ENCODE measurements around the gene EN2.

EN2 gene

DNA sequence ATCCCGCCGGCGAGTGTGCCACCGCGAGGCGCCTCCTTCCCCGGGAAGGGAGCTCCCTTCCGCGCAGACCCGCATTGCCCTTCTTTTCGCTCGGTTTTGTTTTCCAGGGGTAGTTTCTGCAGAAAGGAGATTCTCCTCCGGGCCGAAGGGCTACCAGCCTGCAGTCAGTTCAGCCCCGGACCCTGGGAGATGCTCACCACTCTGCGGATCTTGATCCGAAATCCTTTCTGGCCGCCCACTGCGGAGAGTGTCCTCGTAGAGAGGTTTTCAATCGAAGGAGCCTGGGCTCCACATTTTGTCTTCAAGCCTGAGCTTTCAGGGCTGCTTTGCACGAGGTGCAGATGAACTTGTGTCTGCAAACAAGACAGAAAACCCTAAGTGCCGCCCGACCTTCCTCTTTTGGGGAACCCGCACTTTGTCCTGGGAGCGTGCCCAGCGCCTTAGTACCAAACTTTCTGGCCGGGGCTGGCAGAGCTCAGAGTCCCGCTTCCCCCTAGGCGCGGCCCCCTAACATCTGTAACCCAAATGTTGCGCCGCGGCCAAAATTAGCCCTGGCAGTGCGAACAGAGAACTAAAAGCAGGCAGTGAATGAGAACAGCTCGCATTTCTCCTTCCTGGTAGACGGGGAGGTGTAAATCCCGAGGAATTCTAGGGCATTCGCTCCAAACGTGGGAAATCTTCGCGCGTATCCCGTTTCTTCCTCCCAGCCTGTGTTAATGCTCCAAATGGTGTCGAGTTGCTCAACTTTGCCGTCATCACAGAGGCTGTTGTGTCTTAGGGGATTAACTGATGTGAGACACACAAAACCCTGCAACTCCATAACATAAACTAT is 6.7 kb upstream of the EN2 start:
- Histone ChIP-seq H3K4me3 (IDR thresholded peaks at IDR 0.05; ENCODE audit: insufficient read depth, low read depth, low read length) (no peak overlapping the region), H3K4me2 (no peak overlapping the region), H4K20me1 (ENCODE audit: insufficient read depth) (no peaks in the 10 kb centered on the region), H2AFZ (ENCODE audit: low read depth) (no peak overlapping the region), H3K9ac (no peak overlapping the region), H3K4me1 (ENCODE audit: low read depth, poor library complexity, severe bottlenecking) (no peaks in the 10 kb centered on the region), H3K27ac (no peak overlapping the region), H3K36me3 (ENCODE audit: insufficient read depth) (no peaks in the 10 kb centered on the region), H3K79me2 (ENCODE audit: insufficient read depth, low read depth) (no peaks in the 10 kb centered on the region), H3K27me3 (ENCODE audit: insufficient read depth, low read depth) (peaks cover 33% of the 10 kb centered on the region)
- TF ChIP-seq, protein P1, sequence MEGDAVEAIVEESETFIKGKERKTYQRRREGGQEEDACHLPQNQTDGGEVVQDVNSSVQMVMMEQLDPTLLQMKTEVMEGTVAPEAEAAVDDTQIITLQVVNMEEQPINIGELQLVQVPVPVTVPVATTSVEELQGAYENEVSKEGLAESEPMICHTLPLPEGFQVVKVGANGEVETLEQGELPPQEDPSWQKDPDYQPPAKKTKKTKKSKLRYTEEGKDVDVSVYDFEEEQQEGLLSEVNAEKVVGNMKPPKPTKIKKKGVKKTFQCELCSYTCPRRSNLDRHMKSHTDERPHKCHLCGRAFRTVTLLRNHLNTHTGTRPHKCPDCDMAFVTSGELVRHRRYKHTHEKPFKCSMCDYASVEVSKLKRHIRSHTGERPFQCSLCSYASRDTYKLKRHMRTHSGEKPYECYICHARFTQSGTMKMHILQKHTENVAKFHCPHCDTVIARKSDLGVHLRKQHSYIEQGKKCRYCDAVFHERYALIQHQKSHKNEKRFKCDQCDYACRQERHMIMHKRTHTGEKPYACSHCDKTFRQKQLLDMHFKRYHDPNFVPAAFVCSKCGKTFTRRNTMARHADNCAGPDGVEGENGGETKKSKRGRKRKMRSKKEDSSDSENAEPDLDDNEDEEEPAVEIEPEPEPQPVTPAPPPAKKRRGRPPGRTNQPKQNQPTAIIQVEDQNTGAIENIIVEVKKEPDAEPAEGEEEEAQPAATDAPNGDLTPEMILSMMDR (conservative IDR thresholded peaks at IDR 0.05; ENCODE audit: low read depth, low read length), result no peak

- no peak overlapping the region for H3K4me2 ChIP-seq
- H3K4me3 ChIP-seq (IDR thresholded peaks at IDR 0.05; ENCODE audit: insufficient read depth, low read depth, low read length), result no peak overlapping the region
- no peak overlapping the region for H3K9ac ChIP-seq
- peaks cover 36% of the 10 kb centered on the region for H3K27me3 ChIP-seq (ENCODE audit: insufficient read depth, low read depth)
- H3K36me3 ChIP-seq (ENCODE audit: insufficient read depth), result no peaks in the 10 kb centered on the region
- no peaks in the 10 kb centered on the region for H3K79me2 ChIP-seq (ENCODE audit: insufficient read depth, low read depth)
- TF ChIP-seq, protein P1 (conservative IDR thresholded peaks at IDR 0.05; ENCODE audit: low read depth, low read length), result no peak
- no peak overlapping the region for H2AFZ ChIP-seq (ENCODE audit: low read depth)
- no peak overlapping the region for H3K27ac ChIP-seq
- no peaks in the 10 kb centered on the region for H3K4me1 ChIP-seq (ENCODE audit: low read depth, poor library complexity, severe bottlenecking)
- no peaks in the 10 kb centered on the region for H4K20me1 ChIP-seq (ENCODE audit: insufficient read depth)
Observed at GRCh38 chr7:155451840-155452239, 6.1 kb upstream of the EN2 start.

DNA sequence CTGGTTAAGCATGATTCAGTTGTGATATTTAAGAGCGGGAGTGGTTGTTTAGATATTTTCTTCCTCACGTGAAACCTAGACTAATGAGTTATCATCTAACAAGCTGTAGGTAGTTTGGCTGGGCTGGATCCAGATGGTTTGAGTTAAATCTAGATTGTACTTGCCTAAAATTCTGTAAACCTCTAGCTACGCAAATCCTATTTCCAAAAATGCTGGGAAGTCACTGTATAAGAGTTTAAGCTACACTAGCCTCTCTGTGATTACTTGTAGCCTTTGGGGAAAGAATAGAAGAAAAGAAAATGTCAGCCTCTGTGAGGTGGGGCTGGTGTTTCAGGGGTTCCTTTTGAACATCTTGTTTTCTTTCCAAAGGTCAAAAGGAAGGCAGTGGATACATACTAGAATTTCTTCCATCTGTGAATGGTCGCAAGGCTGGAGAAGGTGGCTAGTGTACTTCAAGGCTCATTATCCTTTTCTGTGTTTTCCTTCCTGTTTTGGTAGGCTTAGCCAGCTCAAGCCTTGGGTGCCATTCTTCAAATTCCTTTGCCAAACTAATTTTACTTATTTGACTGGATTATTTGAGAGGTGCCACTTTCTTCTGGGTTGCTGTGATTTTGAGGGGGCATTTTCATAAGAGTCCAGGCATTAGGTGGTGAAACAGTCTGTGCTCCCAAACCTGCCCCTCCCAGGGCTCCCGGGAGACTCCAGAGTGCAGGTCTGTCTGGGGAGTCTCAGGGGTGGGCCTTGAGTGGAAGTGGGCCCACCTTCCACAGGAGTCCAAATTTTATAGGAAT is 5.2 kb upstream of the EN2 start:
- no peak overlapping the region for H2AFZ ChIP-seq (ENCODE audit: low read depth)
- H3K9ac ChIP-seq, result no peak overlapping the region
- no peaks in the 10 kb centered on the region for H3K36me3 ChIP-seq (ENCODE audit: insufficient read depth)
- no peaks in the 10 kb centered on the region for H3K79me2 ChIP-seq (ENCODE audit: insufficient read depth, low read depth)
- no peak overlapping the region for H3K4me2 ChIP-seq
- TF ChIP-seq, protein P1 (conservative IDR thresholded peaks at IDR 0.05; ENCODE audit: low read depth, low read length), result no peak
- no peak overlapping the region for H3K27ac ChIP-seq
- no peaks in the 10 kb centered on the region for H4K20me1 ChIP-seq (ENCODE audit: insufficient read depth)
- no peak overlapping the region for H3K4me3 ChIP-seq (IDR thresholded peaks at IDR 0.05; ENCODE audit: insufficient read depth, low read depth, low read length)
- no peaks in the 10 kb centered on the region for H3K4me1 ChIP-seq (ENCODE audit: low read depth, poor library complexity, severe bottlenecking)
- peaks cover 36% of the 10 kb centered on the region for H3K27me3 ChIP-seq (ENCODE audit: insufficient read depth, low read depth)

DNA sequence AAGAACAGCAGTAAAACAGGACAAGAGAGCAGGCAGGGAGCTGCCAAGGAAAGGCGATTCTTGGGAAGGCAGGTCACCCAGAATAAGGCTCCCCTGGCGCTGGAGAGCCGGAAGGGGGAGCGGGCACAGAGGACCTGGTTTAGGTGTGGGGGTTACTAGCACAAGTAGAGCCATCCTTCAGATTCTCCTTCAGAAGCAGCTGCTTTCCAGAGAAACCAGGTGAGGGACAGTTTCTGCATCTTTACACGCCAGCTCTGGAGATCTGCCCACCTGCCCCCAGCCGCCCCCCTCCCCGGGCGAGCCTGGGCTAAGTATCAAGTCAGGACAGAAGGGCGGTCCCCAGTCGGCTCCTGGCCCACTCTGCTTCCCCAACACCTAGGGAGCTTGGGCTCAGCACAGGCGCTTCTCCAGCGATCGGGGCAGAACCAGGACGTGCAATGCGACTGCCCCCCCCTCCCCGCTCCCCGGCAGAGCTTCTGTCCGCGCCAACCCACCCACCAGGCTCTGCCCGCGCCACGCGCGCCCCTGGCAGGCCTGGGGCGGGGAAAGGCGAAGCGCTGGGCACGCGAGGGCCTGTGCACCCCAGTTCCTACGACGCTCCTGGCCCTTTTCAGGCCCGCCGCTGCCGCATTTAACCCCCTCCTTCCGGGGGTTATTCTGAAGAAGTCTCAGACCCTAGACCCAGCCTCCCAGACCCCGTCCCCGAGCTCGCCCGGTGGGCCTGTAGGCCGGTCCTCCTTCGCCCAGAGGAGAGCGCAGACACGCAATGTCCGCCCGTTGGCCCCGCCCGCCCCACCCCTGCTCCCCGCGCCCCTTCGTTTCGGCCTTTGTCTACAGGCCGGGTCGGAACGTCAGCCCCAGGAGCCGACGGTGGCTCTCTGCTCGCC is 4.4 kb upstream of the EN2 start:
- no peak overlapping the region for H3K4me2 ChIP-seq
- no peak overlapping the region for H3K9ac ChIP-seq
- H3K27me3 ChIP-seq (ENCODE audit: insufficient read depth, low read depth), result peaks cover 36% of the 10 kb centered on the region

More for the DNA sequence above, 4.4 kb upstream of the EN2 start:
- H3K79me2 ChIP-seq (ENCODE audit: insufficient read depth, low read depth), result no peaks in the 10 kb centered on the region
- H2AFZ ChIP-seq (ENCODE audit: low read depth), result no peak overlapping the region
- no peak overlapping the region for H3K27ac ChIP-seq
- H3K36me3 ChIP-seq (ENCODE audit: insufficient read depth), result no peaks in the 10 kb centered on the region
- no peak overlapping the region for H3K4me3 ChIP-seq (IDR thresholded peaks at IDR 0.05; ENCODE audit: insufficient read depth, low read depth, low read length)
- no peaks in the 10 kb centered on the region for H3K4me1 ChIP-seq (ENCODE audit: low read depth, poor library complexity, severe bottlenecking)
- no peaks in the 10 kb centered on the region for H4K20me1 ChIP-seq (ENCODE audit: insufficient read depth)
- TF ChIP-seq, protein P1 (conservative IDR thresholded peaks at IDR 0.05; ENCODE audit: low read depth, low read length), result no peak

Measured in KMS-11 (cell line).